Measurements from ENCODE around the gene NAALADL1. TPM values are rescaled to one million over a fixed set of nuclear protein-coding genes. Genes with fewer than 3 reads are reported as not detected.

The NAALADL1 gene
- total RNA-seq, 2 donors from 2014 or later, result 2.2 to 4.5 TPM

DNA sequence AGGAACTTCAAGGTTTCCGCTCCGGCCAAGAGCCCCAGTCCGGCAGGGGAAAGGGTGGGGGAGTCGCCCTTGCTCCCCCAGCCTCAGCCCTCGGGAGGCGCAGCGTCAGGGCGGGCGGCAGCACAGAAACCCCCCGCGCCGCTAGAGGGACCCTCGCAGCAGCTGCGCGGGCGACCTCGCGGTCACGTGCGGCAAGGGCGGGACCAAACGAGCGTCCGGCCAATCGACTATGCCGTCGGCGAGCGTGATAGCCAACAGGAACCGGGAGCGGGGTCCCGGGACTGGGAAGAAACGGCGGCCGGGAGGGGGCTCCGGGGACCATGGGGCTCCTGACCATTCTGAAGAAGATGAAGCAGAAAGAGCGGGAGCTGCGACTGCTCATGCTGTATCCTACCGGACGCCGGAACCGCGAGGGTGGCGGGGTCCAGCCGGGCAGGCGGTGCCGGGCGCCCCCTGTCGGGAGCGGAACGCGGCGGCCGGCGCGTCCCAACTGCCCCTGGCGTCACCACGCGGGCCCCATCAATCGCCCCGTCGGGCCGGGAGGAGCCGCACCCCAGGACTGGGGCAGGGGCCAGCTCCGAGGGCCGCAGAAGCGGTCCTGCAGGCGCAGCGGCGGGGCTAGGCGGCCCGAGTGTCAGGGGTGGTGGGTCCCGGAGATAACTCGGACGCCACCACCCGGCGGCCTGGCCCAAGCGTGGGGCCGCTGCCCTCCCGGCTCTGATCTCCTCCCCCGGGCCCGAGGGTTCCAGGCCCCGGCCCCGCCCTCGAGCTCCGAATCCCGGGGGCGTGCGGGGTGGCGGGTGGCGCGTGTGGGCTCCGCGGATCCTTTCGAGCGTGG, 44.2 kb downstream of the NAALADL1 start, which contains the start of gene ARL2:
Gene ARL2 (plus strand): TSS at position 273 of the 838 bp plus-strand sequence. CDS start 48 bp downstream, at position 321.
- 0 to 1% methylated on average over 33 to 96 of the region's 96 CpGs for WGBS, 2 experiments (ENCODE audit: insufficient coverage in 1 of 2, insufficient read length in 1 of 2)
- Mint-ChIP-seq H3K27me3 (ENCODE audit: insufficient read depth) (no peaks in the 10 kb centered on the region), H3K9me3 (no peaks in the 10 kb centered on the region), H3K36me3 (ENCODE audit: low read depth) (peaks cover 21% of the 10 kb centered on the region), H3K4me1 (peaks cover 6% of the 10 kb centered on the region), H3K4me3 (peak within 1 kb of the TSS; percentile 70), H3K27ac (peak within 1 kb of the TSS; percentile 98)
- Histone ChIP-seq H3K9ac (ENCODE audit: extremely low read depth, low read length, poor library complexity, severe bottlenecking) (peak within 1 kb of the TSS; percentile 72), H3K27me3 (ENCODE audit: control insufficient read depth, insufficient read depth, low read length, poor library complexity, severe bottlenecking) (no peaks in the 10 kb centered on the region), H3K36me3 (ENCODE audit: control insufficient read depth, insufficient read depth, low read length) (peaks cover 12% of the 10 kb centered on the region), H3K9me3 (ENCODE audit: control insufficient read depth, low read length) (no peaks in the 10 kb centered on the region), H3K4me3 (ENCODE audit: low read length) (peak within 1 kb of the TSS; percentile 89), H3K27ac (ENCODE audit: low read depth, low read length) (peak within 1 kb of the TSS; percentile 97), H3K4me1 (ENCODE audit: control insufficient read depth, insufficient read depth, low read length) (no peaks in the 10 kb centered on the region)
- peak; percentile 97 for DNase-seq
- TF ChIP-seq, protein P1, sequence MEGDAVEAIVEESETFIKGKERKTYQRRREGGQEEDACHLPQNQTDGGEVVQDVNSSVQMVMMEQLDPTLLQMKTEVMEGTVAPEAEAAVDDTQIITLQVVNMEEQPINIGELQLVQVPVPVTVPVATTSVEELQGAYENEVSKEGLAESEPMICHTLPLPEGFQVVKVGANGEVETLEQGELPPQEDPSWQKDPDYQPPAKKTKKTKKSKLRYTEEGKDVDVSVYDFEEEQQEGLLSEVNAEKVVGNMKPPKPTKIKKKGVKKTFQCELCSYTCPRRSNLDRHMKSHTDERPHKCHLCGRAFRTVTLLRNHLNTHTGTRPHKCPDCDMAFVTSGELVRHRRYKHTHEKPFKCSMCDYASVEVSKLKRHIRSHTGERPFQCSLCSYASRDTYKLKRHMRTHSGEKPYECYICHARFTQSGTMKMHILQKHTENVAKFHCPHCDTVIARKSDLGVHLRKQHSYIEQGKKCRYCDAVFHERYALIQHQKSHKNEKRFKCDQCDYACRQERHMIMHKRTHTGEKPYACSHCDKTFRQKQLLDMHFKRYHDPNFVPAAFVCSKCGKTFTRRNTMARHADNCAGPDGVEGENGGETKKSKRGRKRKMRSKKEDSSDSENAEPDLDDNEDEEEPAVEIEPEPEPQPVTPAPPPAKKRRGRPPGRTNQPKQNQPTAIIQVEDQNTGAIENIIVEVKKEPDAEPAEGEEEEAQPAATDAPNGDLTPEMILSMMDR (conservative IDR thresholded peaks at IDR 0.05), result peak; percentile 80

DNA sequence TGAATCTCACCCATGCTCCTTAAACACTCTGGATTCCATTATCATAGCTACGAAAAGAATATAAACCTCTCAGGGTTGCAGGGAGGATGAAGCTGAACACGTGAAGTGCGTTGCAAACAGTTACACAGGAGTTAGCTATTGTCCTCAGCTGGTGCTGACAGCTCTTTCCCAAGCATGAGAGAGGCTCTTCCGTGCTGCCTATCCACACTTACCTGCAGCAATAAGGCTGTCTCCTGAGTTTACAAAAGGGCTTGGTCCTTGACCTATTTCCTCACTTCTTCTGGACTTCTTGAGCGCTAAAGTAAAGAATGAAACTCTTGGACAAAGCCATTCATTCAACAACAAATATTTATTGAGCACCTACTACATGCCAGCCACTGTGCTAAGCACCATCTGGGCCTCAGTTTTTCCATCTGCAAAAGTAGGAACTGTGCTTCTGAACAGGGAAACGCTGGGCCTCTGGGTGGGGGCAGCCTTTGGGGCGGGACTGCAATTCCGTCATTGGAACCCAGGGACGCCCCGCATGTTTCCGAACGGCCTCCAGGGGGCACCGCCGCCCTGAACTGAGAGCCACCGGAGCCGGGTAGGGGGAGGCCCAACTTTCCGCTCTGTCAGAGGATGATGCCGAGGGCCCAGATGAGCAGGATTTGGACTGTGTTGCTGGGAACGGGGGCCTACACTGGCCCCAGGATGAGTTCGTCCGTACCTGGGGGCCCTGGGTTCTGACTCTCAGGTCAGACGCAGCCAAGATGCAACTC, 45.0 kb downstream of the NAALADL1 start:
- peak overlapping the region; percentile 70 for H3K4me3 Mint-ChIP-seq
- no peaks in the 10 kb centered on the region for H3K4me1 ChIP-seq (ENCODE audit: control insufficient read depth, insufficient read depth, low read length)
- H3K36me3 Mint-ChIP-seq (ENCODE audit: low read depth), result peaks cover 15% of the 10 kb centered on the region

DNA sequence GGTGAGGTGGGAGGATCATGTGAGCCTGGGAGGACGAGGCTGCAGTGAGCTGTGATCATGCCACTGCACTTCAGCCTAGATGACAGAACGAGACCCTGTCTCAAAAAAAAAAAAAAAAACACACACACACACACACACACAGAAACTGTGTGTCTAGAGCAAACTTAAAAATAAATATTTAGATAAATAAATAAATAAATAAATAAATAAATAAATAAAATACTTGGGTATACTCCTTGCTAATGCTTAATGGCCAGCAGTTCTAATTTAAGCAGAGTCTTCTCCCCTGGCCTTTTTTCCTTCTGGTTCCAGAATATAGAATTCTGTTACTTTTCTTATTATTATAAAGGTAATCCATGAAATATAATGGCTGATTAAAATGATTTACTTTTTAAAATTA, 49.5 kb downstream of the NAALADL1 start:
- Mint-ChIP-seq H3K9me3 (no peaks in the 10 kb centered on the region), H3K27me3 (ENCODE audit: insufficient read depth) (peaks cover 2% of the 10 kb centered on the region), H3K4me1 (peaks cover 6% of the 10 kb centered on the region), H3K36me3 (ENCODE audit: low read depth) (no peaks in the 10 kb centered on the region), H3K27ac (no peak overlapping the region), H3K4me3 (no peak overlapping the region)
- Histone ChIP-seq H3K4me3 (ENCODE audit: low read length) (no peak overlapping the region), H3K9me3 (ENCODE audit: control insufficient read depth, low read length) (no peaks in the 10 kb centered on the region), H3K27ac (ENCODE audit: low read depth, low read length) (no peak overlapping the region), H3K27me3 (ENCODE audit: control insufficient read depth, insufficient read depth, low read length, poor library complexity, severe bottlenecking) (no peaks in the 10 kb centered on the region), H3K4me1 (ENCODE audit: control insufficient read depth, insufficient read depth, low read length) (no peaks in the 10 kb centered on the region), H3K36me3 (ENCODE audit: control insufficient read depth, insufficient read depth, low read length) (no peaks in the 10 kb centered on the region), H3K9ac (ENCODE audit: extremely low read depth, low read length, poor library complexity, severe bottlenecking) (no peak overlapping the region)
- WGBS, 2 experiments (ENCODE audit: insufficient coverage in 1 of 2, insufficient read length in 1 of 2), result no CpG with 5 or more reads among the region's 2 CpGs
- DNase-seq, result no peak
- TF ChIP-seq, protein P1 (conservative IDR thresholded peaks at IDR 0.05), result no peak

More for the DNA sequence above, 45.0 kb downstream of the NAALADL1 start:
- Histone ChIP-seq H3K27ac (ENCODE audit: low read depth, low read length) (peak overlapping the region; percentile 97), H3K9ac (ENCODE audit: extremely low read depth, low read length, poor library complexity, severe bottlenecking) (peak overlapping the region; percentile 72), H3K36me3 (ENCODE audit: control insufficient read depth, insufficient read depth, low read length) (peaks cover 9% of the 10 kb centered on the region), H3K27me3 (ENCODE audit: control insufficient read depth, insufficient read depth, low read length, poor library complexity, severe bottlenecking) (no peaks in the 10 kb centered on the region), H3K9me3 (ENCODE audit: control insufficient read depth, low read length) (no peaks in the 10 kb centered on the region), H3K4me3 (ENCODE audit: low read length) (peak overlapping the region; percentile 89)
- no peaks in the 10 kb centered on the region for H3K9me3 Mint-ChIP-seq
- WGBS, 2 experiments (ENCODE audit: insufficient coverage in 1 of 2, insufficient read length in 1 of 2), result 20 to 26% methylated on average over 17 to 22 of the region's 22 CpGs
- H3K27me3 Mint-ChIP-seq (ENCODE audit: insufficient read depth), result no peaks in the 10 kb centered on the region
- peaks cover 6% of the 10 kb centered on the region for H3K4me1 Mint-ChIP-seq
- H3K27ac Mint-ChIP-seq, result peak overlapping the region; percentile 98
- peak; percentile 95 for DNase-seq
- TF ChIP-seq, protein P1 (conservative IDR thresholded peaks at IDR 0.05), result peak; percentile 77

Measured in endodermal cell (in vitro differentiated cells).